ENCODE results near the gene ATOSA. TPM values are rescaled to one million over a fixed set of nuclear protein-coding genes. Genes with fewer than 3 reads are reported as not detected.

The ATOSA gene
- total RNA-seq, 1 experiment from 2014 or later, result 13.2 TPM

DNA sequence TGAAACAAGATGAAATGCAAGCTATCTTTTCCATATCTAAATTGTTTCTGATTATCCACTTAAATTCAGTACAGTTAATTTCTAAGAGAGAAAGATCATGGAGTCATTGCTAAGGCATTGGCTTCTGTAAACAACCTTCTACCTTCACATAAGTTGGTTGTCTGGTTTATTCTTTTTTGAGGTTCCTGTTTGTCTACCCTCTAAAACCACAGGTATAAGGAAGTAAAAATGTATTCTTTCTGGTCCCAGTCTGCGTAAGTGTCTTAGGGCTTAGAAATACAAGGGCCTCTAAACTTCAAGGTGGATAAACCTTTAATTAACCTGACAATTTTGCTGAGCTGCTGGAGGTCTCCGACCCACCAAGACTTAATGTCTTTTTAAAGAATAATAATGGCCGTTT, 3.6 kb upstream of the ATOSA start:
- TF ChIP-seq NR2C2 (CRISPR knock-in tag; IDR thresholded peaks at IDR 0.05), result no peak
- TF ChIP-seq ZNF671 (CRISPR knock-in tag; IDR thresholded peaks at IDR 0.05), result no peak
- no peak for TF ChIP-seq ESRRA (CRISPR knock-in tag; IDR thresholded peaks at IDR 0.05; ENCODE audit: borderline replicate concordance)
- TF ChIP-seq HMGA2 (CRISPR knock-in tag; IDR thresholded peaks at IDR 0.05), result no peak
- no peak for TF ChIP-seq NFE2L1 (CRISPR knock-in tag; IDR thresholded peaks at IDR 0.05)
- TF ChIP-seq ZNF396 (CRISPR knock-in tag; IDR thresholded peaks at IDR 0.05; ENCODE audit: borderline replicate concordance), result no peak
- TF ChIP-seq, protein P1, sequence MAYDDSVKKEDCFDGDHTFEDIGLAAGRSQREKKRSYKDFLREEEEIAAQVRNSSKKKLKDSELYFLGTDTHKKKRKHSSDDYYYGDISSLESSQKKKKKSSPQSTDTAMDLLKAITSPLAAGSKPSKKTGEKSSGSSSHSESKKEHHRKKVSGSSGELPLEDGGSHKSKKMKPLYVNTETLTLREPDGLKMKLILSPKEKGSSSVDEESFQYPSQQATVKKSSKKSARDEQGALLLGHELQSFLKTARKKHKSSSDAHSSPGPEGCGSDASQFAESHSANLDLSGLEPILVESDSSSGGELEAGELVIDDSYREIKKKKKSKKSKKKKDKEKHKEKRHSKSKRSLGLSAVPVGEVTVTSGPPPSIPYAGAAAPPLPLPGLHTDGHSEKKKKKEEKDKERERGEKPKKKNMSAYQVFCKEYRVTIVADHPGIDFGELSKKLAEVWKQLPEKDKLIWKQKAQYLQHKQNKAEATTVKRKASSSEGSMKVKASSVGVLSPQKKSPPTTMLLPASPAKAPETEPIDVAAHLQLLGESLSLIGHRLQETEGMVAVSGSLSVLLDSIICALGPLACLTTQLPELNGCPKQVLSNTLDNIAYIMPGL (CRISPR knock-in tag; IDR thresholded peaks at IDR 0.05), result no peak
- TF ChIP-seq, protein P2, sequence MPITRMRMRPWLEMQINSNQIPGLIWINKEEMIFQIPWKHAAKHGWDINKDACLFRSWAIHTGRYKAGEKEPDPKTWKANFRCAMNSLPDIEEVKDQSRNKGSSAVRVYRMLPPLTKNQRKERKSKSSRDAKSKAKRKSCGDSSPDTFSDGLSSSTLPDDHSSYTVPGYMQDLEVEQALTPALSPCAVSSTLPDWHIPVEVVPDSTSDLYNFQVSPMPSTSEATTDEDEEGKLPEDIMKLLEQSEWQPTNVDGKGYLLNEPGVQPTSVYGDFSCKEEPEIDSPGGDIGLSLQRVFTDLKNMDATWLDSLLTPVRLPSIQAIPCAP (CRISPR knock-in tag; IDR thresholded peaks at IDR 0.05), result no peak
- TF ChIP-seq TEAD4 (CRISPR knock-in tag; IDR thresholded peaks at IDR 0.05), result no peak
- no peak for TF ChIP-seq JUN (CRISPR knock-in tag; IDR thresholded peaks at IDR 0.05)
- TF ChIP-seq MYBL2 (CRISPR knock-in tag; IDR thresholded peaks at IDR 0.05), result no peak
- TF ChIP-seq ZNF416 (CRISPR knock-in tag; IDR thresholded peaks at IDR 0.05), result no peak
- TF ChIP-seq, protein P3, sequence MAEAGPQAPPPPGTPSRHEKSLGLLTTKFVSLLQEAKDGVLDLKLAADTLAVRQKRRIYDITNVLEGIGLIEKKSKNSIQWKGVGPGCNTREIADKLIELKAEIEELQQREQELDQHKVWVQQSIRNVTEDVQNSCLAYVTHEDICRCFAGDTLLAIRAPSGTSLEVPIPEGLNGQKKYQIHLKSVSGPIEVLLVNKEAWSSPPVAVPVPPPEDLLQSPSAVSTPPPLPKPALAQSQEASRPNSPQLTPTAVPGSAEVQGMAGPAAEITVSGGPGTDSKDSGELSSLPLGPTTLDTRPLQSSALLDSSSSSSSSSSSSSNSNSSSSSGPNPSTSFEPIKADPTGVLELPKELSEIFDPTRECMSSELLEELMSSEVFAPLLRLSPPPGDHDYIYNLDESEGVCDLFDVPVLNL (CRISPR knock-in tag; IDR thresholded peaks at IDR 0.05; ENCODE audit: borderline replicate concordance, low read depth), result no peak
- TF ChIP-seq, protein P4, sequence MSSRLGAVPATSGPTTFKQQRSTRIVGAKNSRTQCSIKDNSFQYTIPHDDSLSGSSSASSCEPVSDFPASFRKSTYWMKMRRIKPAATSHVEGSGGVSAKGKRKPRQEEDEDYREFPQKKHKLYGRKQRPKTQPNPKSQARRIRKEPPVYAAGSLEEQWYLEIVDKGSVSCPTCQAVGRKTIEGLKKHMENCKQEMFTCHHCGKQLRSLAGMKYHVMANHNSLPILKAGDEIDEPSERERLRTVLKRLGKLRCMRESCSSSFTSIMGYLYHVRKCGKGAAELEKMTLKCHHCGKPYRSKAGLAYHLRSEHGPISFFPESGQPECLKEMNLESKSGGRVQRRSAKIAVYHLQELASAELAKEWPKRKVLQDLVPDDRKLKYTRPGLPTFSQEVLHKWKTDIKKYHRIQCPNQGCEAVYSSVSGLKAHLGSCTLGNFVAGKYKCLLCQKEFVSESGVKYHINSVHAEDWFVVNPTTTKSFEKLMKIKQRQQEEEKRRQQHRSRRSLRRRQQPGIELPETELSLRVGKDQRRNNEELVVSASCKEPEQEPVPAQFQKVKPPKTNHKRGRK (CRISPR knock-in tag; IDR thresholded peaks at IDR 0.05; ENCODE audit: borderline replicate concordance), result no peak
- TF ChIP-seq, protein P5, sequence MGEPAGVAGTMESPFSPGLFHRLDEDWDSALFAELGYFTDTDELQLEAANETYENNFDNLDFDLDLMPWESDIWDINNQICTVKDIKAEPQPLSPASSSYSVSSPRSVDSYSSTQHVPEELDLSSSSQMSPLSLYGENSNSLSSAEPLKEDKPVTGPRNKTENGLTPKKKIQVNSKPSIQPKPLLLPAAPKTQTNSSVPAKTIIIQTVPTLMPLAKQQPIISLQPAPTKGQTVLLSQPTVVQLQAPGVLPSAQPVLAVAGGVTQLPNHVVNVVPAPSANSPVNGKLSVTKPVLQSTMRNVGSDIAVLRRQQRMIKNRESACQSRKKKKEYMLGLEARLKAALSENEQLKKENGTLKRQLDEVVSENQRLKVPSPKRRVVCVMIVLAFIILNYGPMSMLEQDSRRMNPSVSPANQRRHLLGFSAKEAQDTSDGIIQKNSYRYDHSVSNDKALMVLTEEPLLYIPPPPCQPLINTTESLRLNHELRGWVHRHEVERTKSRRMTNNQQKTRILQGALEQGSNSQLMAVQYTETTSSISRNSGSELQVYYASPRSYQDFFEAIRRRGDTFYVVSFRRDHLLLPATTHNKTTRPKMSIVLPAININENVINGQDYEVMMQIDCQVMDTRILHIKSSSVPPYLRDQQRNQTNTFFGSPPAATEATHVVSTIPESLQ (CRISPR knock-in tag; IDR thresholded peaks at IDR 0.05), result no peak
- no peak for TF ChIP-seq ETV6 (CRISPR knock-in tag; IDR thresholded peaks at IDR 0.05)
- TF ChIP-seq, protein P6, sequence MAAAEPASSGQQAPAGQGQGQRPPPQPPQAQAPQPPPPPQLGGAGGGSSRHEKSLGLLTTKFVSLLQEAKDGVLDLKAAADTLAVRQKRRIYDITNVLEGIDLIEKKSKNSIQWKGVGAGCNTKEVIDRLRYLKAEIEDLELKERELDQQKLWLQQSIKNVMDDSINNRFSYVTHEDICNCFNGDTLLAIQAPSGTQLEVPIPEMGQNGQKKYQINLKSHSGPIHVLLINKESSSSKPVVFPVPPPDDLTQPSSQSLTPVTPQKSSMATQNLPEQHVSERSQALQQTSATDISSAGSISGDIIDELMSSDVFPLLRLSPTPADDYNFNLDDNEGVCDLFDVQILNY (CRISPR knock-in tag; IDR thresholded peaks at IDR 0.05), result no peak
- no peak for TF ChIP-seq GRHL2 (CRISPR knock-in tag; IDR thresholded peaks at IDR 0.05; ENCODE audit: insufficient replicate concordance, severe bottlenecking)
- TF ChIP-seq, protein P7, sequence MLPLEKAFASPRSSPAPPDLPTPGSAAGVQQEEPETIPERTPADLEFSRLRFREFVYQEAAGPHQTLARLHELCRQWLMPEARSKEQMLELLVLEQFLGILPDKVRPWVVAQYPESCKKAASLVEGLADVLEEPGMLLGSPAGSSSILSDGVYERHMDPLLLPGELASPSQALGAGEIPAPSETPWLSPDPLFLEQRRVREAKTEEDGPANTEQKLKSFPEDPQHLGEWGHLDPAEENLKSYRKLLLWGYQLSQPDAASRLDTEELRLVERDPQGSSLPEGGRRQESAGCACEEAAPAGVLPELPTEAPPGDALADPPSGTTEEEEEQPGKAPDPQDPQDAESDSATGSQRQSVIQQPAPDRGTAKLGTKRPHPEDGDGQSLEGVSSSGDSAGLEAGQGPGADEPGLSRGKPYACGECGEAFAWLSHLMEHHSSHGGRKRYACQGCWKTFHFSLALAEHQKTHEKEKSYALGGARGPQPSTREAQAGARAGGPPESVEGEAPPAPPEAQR (CRISPR knock-in tag; IDR thresholded peaks at IDR 0.05), result no peak
- H3K9me3 Mint-ChIP-seq, result no peaks in the 10 kb centered on the region
- H3K4me1 Mint-ChIP-seq, result peaks cover 13% of the 10 kb centered on the region
- H3K27ac Mint-ChIP-seq, result no peak overlapping the region
- ChIA-PET CTCF (interaction anchor here (0.6 kb wide), 1 partner anchor 455 kb away, joined by 3 read pairs; no protein-coding TSS in a partner anchor), POLR2A (no interaction called here)
- ATAC-seq (no peak), DNase-seq (ENCODE audit: low spot score) (no peak)
- peaks cover 12% of the 10 kb centered on the region for H3K27me3 Mint-ChIP-seq (ENCODE audit: low read depth)
- no peak overlapping the region for H3K4me3 Mint-ChIP-seq
- H3K36me3 Mint-ChIP-seq, result no peaks in the 10 kb centered on the region
